VCaP (cell line): ENCODE measurements around the gene ERCC4.

Experiments used
- H3K27ac ChIP-seq: fragments of 450-650 bp; 2 replicates; pipeline ENCODE4 v1.5.1; 2017
- CTCF ChIP-seq: fragments of 450-650 bp; conservative IDR thresholded peaks from 2 replicates; pipeline ENCODE4 v1.5.1; 2017; ENCODE audit warnings: mild to moderate bottlenecking, moderate library complexity

ERCC4 gene

GRCh38 chr16:13959626-13960025 is 39.7 kb downstream of the ERCC4 start:
- H3K27ac ChIP-seq: no peak overlapping the region
- TF ChIP-seq CTCF: no peak

DNA sequence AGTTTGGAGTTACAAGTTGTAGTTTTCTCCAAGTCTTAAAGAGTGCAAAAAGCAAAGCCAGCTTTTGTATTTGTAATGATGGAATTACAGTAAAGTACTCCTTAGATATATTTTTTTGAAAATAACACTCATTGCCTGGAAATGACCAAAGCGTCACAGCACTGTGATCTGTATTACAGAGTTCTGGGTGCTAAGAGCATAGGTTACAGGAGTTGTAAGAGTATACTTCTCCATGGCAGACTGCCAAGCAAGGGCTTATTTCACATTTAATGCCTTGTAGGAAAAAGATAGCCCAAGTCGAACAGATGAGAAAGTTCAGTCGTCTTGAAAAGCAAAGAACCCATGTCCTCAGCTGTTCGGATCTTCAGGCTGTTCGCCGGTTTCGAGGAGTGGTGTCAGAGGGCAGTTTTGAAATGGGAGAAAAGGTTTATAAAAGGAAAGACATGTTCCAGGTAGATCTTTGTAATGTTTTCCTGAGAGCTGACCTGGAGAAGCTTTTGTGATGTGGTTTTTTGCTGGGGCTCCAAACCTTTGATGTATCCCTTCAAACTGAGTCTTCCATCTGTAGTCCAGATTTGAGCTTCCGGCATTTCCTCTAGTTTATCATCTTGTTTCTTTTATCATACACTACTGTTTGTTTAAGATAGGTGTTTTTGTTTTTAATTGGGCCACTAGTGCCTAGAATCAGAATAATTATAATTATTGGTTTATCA is 41.3 kb downstream of the ERCC4 start:
- no peak for TF ChIP-seq CTCF
- no peak overlapping the region for H3K27ac ChIP-seq

DNA sequence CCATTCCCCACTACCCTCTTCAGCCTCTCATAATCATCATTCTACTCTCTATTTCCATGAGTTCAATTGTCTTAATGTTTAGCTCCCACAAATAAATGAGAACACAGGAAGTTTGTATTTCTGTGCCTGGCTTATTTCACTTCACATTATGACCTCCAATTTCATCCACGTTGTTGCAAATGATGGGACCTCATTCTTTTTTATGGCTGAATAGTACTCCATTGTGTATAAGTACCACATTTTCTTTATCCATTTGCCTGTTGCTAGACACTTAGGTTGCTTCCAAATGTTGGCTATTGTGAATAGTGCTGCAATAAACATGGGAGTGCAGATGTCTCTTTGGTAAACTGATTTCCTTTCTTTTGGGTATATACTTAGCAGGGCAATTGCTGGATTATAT is 42.3 kb downstream of the ERCC4 start:
- H3K27ac ChIP-seq: no peak overlapping the region
- TF ChIP-seq CTCF: no peak

GRCh38 chr16:13968835-13969234 is 48.9 kb downstream of the ERCC4 start:
- H3K27ac ChIP-seq: no peak overlapping the region
- TF ChIP-seq CTCF: no peak

DNA sequence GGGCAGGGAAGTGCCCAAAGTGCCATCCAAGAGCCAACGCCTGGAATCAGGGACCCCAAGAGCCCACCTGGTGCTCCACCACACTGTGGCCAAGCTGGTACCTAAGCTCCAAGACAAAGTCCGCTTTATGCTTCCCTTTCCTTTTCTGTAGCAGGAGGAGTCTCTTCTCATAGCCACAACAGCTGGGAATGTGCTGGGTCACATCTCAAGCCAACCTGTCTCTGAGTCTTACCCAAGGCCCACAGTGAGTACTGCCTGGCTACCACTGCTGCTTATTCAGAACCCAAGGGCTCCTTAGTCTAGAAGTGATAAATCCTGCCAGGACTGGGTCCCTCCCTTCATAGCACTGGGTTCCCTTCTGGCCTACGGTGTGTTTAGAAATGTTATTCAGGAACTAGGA is 49.8 kb downstream of the ERCC4 start:
- TF ChIP-seq CTCF: no peak
- H3K27ac ChIP-seq: no peak overlapping the region

DNA sequence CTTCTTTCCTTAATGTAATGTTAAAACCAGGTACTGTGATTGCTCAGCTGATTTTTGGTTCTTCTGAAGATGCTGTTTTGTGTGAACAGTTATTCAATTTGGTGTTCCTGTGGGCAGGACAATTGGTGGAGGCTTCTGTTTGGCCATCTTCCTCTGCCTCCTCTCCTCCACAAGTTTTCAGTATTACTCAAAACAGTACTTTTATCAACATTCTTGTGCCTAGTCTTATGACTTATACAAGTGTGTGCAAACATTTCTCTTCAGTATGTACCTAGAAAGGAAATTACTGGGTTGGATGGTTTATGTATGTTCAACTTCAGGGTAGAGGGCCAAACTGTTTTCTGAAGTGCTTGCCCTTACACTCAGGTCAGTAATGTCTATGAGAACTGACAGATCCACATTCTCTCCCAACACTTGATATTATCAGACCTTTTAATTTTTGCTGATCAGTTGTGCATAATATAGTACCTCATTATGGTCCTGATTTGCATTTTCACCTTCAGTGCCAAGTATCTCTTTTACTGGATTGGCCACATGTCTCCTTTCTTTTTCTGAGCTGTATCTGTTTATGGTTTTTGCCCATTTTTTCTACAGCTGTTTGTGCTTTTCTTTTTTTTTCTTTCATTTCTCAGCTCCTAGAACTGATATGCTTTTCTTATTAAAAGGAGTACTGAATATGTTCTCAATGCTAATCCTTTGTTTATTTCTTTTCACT is 50.9 kb downstream of the ERCC4 start:
- no peak for TF ChIP-seq CTCF
- H3K27ac ChIP-seq: no peak overlapping the region

DNA sequence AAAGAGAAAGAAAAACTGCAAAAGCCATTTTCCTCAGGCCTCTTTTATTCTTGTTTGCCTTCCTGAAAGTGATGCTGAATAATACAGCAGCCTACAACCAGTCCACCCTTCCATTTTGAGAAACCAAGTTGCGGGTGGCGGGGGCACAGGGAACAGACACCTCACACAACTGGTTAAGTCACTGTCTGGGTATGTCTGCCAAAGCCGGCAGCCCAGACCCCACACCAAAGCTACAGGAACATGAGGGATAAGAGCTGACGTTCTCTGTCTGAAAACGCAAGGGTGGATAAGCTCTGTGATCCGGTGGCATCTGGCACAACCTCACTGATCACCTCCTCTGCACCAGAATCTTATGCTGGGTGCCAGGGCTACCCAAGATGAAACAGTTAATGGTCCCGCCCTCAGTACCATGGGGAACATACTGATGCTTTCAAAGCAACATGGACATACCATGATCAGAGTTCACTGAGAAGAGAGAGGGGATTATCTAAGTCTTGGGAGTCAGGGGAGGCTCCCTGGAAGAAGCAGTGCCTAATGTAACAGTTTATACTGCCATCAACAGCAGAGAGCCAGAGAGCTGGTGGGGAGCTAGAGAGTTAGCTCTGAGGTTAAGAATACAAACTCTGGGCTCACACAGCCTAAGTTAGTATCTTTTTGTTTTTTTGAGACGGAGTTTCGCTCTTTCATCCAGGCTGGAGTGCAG is 53.5 kb downstream of the ERCC4 start:
- no peak overlapping the region for H3K27ac ChIP-seq
- no peak for TF ChIP-seq CTCF
